SK-N-MC (cell line): ENCODE measurements around the gene RASD1.

Experiments
- DNase-seq: peaks from one replicate; pipeline ENCODE4 v3.0.0-alpha.2; 2011; ENCODE audit warnings: low read depth, low spot score
- H3K27ac ChIP-seq: fragments of 200-600 bp; sonication (generic); 2 replicates; pipeline ENCODE4 v1.5.1; 2016; ENCODE audit warnings: mixed run types
- H3K36me3 ChIP-seq: fragments of 200-600 bp; sonication (generic); 2 replicates; pipeline ENCODE4 v1.6.1; 2017; ENCODE audit warnings: antibody characterized with exemption, low read length, mixed read lengths; ENCODE audit not compliant: insufficient read depth
- H3K4me3 ChIP-seq: fragments of 200-600 bp; sonication (generic); 2 replicates; pipeline ENCODE4 v1.5.1; 2016
- H3K9ac ChIP-seq: fragments of 200-600 bp; sonication (generic); 2 replicates; pipeline ENCODE4 v1.8.0; 2017; ENCODE audit warnings: mixed run types, mixed read lengths; ENCODE audit not compliant: insufficient read length
- H3K9me3 ChIP-seq: fragments of 200-600 bp; sonication (generic); 2 replicates; pipeline ENCODE4 v1.6.1; 2017; ENCODE audit warnings: low read depth, mild to moderate bottlenecking, antibody characterized with exemption, low read length, moderate library complexity, mixed read lengths
- EZH2 ChIP-seq: fragments of 200-600 bp; sonication (generic); IDR thresholded peaks from one replicate; pipeline ENCODE4 v1.6.1; 2017; ENCODE audit warnings: antibody characterized with exemption
- FOXP2 ChIP-seq: optimal IDR thresholded peaks from 2 replicates; pipeline ENCODE3; 2011; ENCODE audit warnings: mild to moderate bottlenecking, moderate library complexity; ENCODE audit not compliant: insufficient read depth; ENCODE audit errors: extremely low read length, control extremely low read depth
- POLR2AphosphoS5 ChIP-seq: IDR thresholded peaks from 2 replicates; pipeline ENCODE4 v1.6.1; 2012; ENCODE audit warnings: mild to moderate bottlenecking, low read depth, low read length, borderline replicate concordance

Gene RASD1

GRCh38 chr17:17497065-17497844 is 1.1 kb upstream of the RASD1 start:
- DNase-seq, result no peak

DNA sequence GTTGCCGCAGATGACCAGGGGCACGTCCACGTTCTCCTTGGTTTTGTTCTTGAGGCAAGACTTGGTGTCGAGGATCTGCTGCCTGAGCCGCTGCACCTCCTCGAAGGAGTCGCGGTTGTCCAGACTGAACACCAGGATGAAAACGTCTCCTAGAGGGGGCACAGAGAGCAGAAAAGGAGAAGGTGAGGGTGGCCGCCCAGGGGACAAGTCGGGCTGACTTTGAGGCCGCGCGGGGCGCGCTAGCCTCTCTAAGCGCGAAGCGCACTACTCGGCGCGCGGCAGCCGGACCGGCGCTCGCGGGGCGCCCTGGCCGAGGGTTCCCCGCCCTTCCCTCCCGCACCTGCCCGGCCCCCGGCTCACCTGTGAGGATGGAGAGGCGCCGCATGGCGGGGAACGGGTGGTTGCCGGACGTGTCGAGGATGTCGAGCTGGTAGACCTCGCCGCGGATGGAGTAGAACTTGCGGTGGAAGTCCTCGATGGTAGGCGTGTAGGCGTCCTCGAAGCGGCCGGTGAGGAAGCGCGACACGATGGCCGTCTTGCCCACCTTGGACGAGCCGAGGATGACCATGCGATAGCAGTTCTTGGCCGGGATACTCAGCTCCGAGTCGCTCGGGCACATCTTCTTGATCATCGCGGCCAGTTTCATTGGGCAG is 533 bp downstream of the RASD1 start:
- TF ChIP-seq FOXP2, result no peak
- no peak for TF ChIP-seq POLR2AphosphoS5
- no peak for TF ChIP-seq EZH2

More at GRCh38 chr17:17497065-17497844, 1.1 kb upstream of the RASD1 start:
- Histone ChIP-seq H3K4me3 (peak overlapping the region; percentile 86), H3K27ac (no peak overlapping the region), H3K9ac (no peak overlapping the region), H3K36me3 (no peaks in the 10 kb centered on the region; the same call in 1 of the 2 replicates), H3K9me3 (no peaks in the 10 kb centered on the region)
- TF ChIP-seq POLR2AphosphoS5 (no peak), FOXP2 (no peak), EZH2 (no peak)

DNA sequence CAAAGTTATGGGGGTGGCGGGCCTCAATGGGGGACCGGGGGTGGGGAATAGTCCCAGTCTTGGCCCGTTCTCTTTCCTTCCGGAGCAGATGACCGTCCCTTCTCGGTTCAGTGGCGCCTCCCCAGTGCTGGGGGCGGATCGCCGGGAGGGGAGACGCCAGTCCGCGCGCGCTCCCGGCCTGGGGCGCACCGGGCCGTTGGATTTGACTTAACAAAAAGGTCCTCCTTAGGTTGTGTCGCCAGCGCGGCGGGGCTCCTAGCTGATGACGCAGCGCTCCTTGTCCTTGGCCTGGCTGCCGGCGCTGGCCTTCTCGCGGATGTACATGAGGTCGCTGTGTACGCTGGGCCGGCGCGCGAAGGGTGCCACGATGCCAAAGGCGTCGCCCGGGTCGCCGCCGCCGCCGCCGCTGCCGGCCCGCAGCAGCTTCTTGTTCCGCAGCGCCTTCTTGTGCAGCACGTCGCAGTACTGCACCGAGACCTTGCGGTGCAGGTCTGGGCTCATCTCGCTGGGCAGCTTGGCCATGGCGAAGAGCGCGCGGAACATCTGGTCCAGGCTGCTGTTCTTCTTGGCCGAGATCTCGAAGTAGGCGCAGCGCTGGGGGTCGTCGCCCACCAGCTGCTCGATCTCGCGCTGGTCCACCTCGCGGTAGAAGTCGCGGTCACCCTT is 1.2 kb downstream of the RASD1 start:
- no peak for DNase-seq
- Histone ChIP-seq H3K36me3 (no peaks in the 10 kb centered on the region; the same call in 1 of the 2 replicates), H3K9me3 (no peaks in the 10 kb centered on the region), H3K9ac (no peak overlapping the region), H3K4me3 (no peak overlapping the region; the same call in 1 of the 2 replicates), H3K27ac (no peak overlapping the region)
- TF ChIP-seq POLR2AphosphoS5 (no peak), FOXP2 (no peak), EZH2 (peak; percentile 63)

More for the DNA sequence above, 533 bp downstream of the RASD1 start:
- DNase-seq, result no peak
- Histone ChIP-seq H3K27ac (no peak overlapping the region), H3K9me3 (no peaks in the 10 kb centered on the region), H3K36me3 (no peaks in the 10 kb centered on the region; the same call in 1 of the 2 replicates), H3K9ac (peak overlapping the region; percentile 20), H3K4me3 (peak overlapping the region; percentile 86)

GRCh38 chr17:17494499-17494869 is 1.7 kb downstream of the RASD1 start:
- H3K4me3 ChIP-seq, result no peak overlapping the region
- H3K9me3 ChIP-seq, result no peaks in the 10 kb centered on the region
- no peak overlapping the region for H3K9ac ChIP-seq
- H3K36me3 ChIP-seq, result no peaks in the 10 kb centered on the region; the same call in 1 of the 2 replicates
- TF ChIP-seq EZH2 (no peak), FOXP2 (no peak), POLR2AphosphoS5 (no peak)
- no peak overlapping the region for H3K27ac ChIP-seq
- DNase-seq, result no peak

DNA sequence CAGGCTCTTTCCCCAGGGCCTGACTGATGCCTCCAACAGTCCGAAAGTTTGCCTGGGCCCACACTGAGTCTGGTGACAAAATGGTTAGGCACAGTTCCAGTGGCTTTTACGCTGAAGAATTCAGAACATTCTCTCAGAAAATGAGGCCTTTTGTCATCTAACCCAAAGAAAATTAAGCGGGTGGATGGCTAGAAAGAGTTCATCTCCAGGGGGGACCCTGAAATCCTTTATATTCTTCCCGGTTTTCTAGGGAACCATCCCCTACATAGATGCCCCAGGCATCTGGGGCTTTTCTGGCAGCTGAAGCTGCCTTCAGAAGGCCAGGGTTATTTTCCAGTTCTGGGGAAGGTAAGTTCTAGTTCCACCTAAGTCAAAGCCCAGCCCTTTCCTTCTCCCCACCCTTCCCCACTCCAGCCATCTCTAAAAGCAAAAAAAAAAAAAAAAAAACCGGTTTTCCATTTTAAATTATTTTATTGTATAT is 2.2 kb downstream of the RASD1 start:
- Histone ChIP-seq H3K27ac (no peak overlapping the region), H3K4me3 (no peak overlapping the region), H3K9me3 (no peaks in the 10 kb centered on the region), H3K9ac (no peak overlapping the region), H3K36me3 (no peaks in the 10 kb centered on the region; the same call in 1 of the 2 replicates)
- no peak for TF ChIP-seq EZH2
- no peak for TF ChIP-seq POLR2AphosphoS5
- TF ChIP-seq FOXP2, result no peak
- DNase-seq, result no peak

- TF ChIP-seq POLR2AphosphoS5 (no peak), EZH2 (no peak), FOXP2 (no peak)
- H3K36me3 ChIP-seq, result no peaks in the 10 kb centered on the region; the same call in 1 of the 2 replicates
- no peaks in the 10 kb centered on the region for H3K9me3 ChIP-seq
- H3K4me3 ChIP-seq, result no peak overlapping the region
- no peak overlapping the region for H3K27ac ChIP-seq
- H3K9ac ChIP-seq, result no peak overlapping the region
- DNase-seq, result no peak
Observed at GRCh38 chr17:17493249-17493985, 2.8 kb downstream of the RASD1 start.

GRCh38 chr17:17492571-17492970 is 3.6 kb downstream of the RASD1 start:
- DNase-seq, result no peak
- TF ChIP-seq POLR2AphosphoS5 (no peak), EZH2 (no peak), FOXP2 (no peak)
- H3K9ac ChIP-seq, result no peak overlapping the region
- H3K9me3 ChIP-seq, result no peaks in the 10 kb centered on the region
- H3K27ac ChIP-seq, result no peak overlapping the region
- no peak overlapping the region for H3K4me3 ChIP-seq
- H3K36me3 ChIP-seq, result peaks cover 5% of the 10 kb centered on the region
